Activated CD4-positive, alpha-beta T cell treated with anti-CD3 and anti-CD28 coated beads for 24 hours (primary cell): ENCODE results near the gene CCDC14.
"Not testable (repeated sequence)": the region's sequence is repeated elsewhere in the genome, so short reads cannot be mapped to it uniquely, and the experiment has no call there.

Experiments
- DNase-seq, 2 donors: peaks; one replicate each; pipeline ENCODE4 v3.0.0-alpha.2; 2020; ENCODE audit warnings: low read depth in 2 of 2

The CCDC14 gene

DNA sequence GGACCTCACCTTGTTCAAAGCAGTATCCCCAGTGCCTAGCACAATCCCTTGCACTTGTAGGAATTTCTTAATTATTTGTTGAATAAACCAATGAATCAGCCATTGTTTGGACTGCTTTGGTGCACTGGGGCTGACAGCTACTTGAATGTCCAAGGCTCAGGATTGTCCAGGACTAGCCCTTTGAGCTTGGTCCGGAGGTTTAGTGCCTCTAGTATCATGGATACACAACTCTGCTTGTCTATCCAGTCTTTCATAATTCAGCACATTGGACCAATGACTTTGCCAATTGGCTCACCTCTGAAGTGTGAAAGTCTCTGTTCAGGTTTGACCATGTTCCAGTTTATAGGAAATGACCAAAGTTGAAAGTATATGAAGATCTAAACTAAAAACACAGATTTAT lies 3.8 kb upstream of the CCDC14 start:
- DNase-seq = not testable (repeated sequence)

DNA sequence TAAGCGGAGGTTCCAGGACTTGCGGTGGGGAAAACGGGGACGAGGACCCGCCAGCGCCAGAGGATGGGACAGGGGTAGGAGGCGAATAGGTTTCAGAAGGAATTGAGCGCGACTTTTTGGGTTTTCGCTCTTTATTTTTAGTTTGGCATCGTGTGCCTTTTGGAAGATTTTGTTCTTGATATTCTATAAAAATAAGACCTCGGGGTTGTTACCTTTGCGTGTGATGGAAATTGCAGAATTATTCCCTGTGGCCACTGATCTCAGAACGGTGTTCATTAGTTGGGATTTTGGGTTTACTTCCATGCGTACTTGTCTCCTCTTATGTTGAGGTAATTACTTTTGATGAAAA lies 453 bp upstream of the CCDC14 start:
- DNase-seq = no peak

DNA sequence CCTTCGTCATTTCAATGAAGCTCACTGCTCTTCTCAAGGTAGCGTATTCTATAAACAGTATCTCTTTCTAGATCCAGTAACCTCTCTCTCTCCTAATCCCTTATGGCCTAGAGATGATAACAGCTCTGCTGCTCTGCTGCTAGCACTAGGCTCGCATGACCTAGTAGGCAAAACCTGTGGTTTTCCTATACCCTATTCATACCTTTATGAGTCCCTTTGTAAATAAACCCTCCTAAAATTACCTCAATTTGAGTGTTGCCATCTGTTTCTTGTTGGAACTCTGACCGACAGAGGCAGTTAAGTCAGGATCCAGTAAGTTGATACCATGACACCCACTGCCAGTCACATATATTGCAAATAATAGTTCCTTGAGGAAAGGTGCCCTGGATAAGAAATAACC lies 7.3 kb downstream of the CCDC14 start:
- DNase-seq = no peak

DNA sequence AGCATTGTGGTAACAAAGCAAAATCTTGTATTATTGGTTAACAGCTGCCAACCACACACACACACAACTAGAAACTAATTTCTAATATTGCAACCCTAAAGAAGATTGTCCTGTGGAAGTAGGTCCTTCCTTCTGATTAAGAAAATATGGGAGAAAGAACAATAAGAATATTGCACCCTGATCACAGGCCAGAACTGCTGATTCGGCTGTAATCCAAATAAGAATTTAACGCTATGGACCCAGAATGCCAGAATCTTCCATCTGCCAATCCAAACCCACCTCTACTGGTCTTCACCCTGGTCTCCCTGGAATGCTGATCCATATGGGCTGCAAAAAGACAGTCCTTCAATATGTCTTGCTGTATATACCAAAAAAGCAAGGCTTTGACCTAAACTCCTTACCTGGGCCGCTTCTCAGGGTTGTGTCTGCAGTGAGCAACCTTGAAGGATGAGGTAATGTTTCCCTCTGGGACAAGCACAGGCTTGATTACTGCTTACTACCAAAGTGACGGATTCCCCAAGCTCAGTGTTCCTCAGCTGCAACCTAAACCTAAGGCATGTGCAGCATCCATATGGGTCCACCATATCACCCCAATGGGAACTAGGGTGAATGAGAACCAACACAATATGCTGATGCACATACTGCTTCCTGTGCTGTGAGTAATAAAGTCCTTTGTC lies 8.0 kb downstream of the CCDC14 start:
- no peak for DNase-seq

DNA sequence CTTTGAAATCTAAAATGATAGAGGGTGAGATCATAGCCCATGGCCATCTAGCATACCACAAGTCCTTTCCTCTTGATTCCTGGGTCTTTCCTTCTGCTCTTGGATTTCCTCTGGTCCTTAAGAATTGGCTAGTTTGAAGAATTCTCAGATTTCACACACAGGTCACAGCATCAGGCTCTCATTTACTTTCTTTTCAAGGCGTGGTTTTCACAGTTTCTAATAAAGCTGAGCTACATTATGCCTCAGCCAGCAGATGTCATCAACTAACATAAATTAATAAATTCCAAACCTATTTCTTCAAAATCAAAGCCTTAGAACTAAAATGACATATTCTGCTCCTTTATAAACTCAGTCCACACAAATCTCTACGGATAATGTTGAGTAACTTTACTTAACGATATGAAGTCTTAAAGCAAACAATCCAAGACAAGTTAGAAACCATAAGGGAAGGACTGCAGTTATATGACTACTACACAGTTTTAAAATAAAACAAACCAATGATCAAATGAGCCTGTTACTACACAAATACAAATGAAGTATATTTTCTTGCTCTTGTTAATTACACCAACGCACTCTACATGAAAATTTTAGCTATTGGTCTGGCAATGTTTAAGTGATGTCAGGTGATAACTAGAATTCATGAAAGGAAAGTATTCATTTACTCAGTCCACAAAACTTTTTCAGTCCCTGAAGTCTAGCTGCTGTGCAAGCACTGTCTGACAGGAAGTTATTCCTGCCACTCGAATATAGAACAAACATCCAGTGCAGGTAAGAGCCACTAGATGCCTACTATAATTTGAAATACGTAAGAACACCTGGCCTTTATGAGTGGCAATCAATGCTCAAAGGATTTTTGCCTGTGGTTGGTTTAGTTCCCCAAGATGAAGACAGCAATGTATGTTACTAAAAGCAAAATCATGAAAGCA lies 9.2 kb downstream of the CCDC14 start:
- no peak for DNase-seq

DNA sequence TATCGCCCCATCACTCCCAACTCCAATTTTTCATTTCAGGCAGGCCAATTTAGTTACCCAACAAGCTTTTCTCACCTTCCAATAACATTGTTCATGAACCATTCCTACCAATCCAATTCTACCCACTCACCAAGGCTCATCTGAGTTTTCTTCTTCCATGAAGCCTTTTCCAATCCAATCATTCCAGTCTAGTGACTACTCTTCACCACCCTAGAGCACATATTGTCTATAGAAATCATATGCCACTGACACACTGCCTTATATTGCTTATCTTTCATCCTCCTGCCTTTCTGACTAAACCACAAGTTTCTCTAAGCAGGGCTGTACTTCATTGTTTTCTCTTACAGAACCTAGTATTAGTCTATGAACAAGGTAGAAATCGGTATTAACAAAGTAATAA lies 11.4 kb downstream of the CCDC14 start:
- DNase-seq = no peak

DNA sequence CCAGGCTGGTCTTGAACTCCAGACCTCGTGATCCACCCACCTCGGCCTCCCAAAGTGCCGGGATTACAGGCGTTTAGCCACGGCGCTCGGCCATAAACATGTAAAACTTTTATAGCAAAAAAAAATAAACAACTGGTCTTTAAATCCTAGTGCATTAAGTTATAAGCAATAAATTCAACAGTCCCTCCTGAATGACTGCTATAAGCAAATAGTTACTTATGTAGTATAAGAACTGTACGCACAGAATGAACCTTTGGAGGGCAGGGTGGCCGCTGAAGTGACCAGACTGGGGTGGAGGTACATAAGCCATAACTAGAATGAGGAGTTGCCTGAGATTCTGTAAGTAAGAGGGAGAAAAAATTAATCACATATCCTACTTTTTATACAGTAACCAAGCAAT lies 12.6 kb downstream of the CCDC14 start:
- no peak for DNase-seq

DNA sequence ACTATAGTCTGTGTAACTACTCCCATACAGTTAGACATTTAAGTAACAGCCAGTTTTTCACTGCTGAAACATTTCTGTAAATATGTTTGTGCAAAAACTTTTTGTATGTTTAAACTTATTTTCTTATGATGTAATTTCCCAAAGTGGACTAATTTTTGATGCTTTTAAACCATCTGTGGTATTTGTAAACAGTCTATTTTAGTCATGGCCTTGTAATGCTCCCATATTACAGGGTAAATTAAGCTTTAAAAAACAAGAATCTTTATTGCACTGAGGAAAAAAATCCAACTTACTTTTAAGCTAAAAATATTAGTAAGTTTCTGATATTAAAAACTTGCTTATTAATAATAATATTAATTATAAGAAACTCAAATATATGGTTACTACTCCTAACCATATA lies 13.5 kb downstream of the CCDC14 start:
- no peak for DNase-seq

DNA sequence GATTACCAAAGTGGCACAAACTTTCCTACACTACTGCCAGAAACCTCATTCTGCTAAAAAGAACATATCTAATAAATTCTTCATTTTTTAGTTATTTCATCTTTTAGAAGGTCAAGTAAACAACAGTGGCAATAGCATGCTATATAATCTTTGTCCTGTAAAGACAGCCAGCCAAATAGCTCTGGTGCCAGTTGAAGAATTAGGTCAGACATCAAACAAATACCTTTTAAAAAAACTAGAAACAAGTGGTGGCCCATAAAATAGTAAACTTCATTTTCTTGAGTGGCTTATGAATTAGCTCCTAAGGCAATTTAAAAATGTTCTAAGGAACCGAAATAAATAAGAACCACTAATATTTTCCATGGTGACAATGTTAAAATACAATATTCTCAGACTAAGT lies 19.5 kb downstream of the CCDC14 start:
- DNase-seq = no peak

DNA sequence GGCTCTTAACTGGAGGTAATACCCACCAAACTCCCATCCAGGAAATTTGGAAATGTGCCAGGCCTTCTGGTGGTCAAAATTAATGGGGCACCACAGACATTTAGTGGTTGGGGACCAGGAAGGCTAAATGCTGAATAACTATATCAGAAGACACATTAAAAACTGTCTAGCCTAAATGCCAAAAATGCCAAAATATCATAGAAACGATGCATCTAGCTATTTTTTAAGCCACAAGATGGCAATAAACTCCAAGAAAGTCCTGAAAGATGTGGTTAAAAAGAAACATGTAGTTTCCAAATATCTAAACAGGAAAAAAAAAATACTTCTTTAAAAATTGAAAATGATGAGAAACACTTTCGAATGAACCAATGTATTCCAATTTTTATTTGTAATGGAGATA lies 19.9 kb downstream of the CCDC14 start:
- no peak for DNase-seq

DNA sequence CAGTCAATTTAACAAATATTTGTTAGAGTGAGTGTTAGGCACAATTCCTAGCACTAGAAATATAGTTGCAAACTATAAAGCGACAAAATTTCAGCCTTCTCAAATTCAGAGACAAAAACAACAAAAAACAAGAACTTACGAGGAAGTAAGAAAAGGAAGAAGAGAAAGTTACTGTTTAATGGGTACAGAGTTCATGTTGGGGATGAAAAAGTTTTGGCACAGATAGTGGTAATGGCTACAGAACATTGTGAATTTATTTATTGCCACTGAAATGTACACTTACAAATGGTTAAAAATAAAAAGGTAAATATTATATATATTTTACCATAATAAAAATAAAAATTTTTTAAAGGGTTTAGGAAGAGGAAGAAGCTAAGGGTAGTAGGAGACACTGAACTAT lies 21.3 kb downstream of the CCDC14 start:
- no peak for DNase-seq

DNA sequence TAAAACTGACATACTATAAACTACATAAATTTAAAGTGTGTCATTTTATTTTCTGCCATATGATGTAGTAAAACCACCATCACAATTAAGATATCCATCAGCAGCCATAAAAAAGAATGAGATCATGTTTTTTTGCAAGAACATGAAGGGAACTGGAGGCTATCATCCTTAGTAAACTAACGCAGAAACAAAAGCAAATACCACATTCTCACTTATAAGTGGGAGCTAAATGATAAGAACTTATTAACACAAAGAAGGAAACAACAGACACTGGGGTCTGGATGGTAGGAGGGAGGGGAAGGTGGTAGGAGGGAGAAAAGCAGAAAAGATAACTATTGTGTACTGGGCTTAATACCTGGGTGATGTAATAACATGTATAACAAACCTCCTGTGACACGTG lies 24.6 kb downstream of the CCDC14 start:
- no peak for DNase-seq

DNA sequence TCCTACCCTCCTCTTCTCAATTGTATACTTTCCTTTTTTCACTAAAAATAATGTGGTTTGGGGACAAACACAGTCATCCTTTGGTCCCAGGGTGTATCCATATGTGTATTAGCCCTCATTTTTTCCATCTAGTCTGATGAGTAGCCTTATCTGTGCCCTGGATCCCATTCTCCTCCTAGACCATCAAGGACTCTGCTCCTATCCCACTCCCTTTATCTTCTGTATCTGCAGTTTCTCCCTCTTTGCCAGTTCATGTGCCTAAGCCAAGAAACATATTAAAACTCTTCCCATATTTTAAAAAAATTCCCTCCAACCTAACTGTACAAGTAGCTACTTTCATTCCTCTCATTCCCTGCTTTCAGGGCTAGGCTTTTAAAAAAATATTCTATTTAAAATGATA lies 25.2 kb downstream of the CCDC14 start:
- no peak for DNase-seq

DNA sequence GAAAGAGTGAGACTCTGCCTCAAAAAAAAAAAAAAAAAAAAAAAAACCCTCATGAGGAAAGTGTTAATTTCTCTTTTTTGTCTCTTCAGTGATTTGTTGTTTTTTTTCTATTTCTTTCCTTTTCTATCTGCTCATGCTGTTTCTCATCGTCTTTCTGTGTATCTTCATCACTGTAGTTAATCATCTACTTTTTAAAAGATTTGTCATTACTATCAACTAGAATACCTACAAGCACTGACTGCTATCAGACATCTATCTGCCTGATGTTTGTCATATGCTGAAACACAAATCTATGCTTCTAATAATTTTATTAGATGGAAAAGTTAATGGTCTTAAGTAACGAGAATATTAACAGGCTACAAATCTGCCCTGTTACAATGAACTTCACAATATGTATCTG lies 26.8 kb downstream of the CCDC14 start:
- DNase-seq = no peak

DNA sequence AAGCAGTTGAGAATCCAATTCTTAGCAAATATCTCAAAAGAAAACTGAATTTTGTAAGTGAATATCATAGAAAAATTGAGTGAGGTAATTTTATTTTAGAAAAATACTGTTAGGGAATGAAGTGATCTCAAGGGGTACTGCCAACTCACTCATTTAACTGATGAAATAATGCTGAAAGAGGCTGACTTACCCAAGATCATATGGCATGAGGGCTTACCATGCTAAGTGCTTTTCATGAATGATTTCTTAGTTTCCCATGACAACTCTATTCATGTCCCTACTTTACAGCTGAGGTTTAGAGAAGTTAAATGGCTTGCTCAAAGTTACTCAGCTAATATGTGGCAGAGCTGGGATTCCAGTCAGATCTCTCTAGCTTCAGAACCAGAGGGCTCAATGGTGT lies 30.6 kb downstream of the CCDC14 start:
- DNase-seq = no peak

DNA sequence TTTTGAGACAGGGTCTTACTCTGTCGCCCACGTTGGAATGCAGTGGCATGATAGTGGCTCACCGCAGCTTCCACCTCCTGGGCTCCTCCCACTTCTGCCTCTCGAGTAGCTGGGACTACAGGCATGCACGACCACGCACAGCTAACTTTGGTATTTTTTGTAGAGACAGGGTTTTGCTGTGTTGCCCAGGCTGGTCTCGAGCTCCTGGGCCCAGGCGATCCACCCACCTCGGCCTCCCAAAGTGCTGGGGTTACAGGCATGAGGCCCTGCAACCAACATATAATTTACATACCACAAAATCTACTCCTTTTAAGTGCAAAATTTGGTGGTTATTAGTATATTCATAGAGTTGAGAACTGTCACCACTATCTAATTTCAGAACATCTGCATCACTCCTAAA lies 31.7 kb downstream of the CCDC14 start:
- no peak for DNase-seq

DNA sequence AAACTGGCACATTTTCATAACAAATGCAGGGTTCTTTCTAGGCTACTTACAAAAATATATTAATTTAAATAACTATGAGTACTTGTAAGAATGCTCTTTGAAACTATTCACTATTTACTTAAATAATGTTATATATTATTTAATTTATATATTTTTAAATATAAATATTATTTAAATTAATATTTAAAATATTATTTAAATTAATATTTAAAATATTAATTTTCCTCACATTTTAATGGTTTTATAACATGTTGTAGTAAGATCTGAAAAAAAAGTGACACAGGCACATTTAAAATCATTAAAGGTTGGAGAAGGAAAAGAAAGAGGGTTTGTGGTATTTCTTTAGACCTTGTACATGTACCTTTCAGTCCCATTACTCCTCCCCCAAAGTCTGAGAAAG lies 34.6 kb downstream of the CCDC14 start:
- no peak for DNase-seq

DNA sequence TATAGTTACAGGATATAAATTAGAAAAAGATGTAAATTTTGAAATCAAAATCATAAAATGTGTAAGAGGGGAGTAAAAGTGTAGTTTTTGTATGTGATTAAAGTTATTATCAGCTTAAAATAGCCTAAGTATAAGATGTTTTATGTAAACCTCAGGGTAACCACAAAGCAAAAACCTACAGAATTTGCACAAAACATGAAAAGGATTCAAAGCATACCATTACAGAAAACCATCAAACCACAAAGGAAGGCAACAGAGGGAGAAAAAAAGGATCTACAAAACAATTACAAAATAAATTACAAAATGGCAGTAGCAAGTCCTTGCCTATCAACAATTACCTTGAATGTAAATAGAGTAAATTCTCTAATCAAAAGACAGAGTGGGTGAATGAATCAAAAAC lies 40.2 kb downstream of the CCDC14 start:
- DNase-seq = no peak

DNA sequence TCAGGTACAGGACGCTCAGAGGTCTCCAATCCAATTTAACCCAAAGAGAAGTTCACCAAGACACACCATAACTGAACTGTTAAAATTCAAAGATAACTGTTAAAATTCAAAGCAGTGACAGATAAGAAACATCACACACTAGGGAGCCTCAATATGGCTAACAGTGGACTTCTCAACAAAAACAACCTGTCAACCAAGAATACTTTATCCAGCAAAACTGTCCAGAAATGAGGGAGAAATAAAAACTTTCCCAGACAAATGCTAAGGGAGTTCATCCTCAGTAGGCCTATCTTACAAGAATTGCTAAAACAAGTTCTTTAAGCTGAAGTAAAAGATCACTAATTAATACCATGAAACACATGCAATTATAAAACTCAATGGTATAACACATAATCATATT lies 40.6 kb downstream of the CCDC14 start:
- no peak for DNase-seq

DNA sequence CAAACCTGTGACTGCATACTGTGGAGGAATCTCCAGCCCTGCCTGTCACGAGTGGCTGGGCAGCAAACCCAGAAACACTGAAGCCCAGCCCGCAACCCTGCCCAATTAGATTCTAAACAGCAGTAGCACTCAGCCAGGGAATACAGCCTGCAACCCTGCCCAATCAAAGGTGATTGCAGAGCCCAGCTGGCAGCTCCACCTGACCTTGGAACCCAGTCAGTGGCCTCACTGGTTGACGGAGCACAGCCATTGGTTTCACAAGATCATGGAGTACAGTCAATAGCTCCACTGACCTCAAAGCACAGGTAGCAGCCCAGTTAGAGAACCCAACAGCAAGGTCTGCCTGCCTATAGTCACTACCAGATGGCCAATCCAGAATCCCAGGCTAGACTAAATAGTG lies 41.7 kb downstream of the CCDC14 start:
- DNase-seq = no peak

DNA sequence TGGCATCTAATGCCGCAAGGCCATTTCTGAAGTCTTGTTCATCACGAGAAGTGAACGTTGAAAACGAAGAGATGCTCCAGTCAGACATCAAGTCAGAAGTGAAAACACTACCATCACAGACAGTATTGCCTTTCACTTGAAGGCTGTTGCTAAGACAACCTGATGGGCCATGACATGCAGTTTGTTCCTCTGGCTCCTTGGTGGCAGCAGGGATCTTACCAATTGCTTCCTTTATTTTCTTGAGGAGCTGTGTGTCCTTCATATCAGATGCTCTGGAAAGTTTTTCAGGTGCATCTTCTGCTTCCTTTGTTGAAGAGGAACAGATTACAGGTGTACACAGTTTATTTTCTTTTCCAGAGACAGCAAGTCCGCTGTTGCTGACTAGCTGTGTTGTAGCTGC lies 46.2 kb downstream of the CCDC14 start:
- no peak for DNase-seq

DNA sequence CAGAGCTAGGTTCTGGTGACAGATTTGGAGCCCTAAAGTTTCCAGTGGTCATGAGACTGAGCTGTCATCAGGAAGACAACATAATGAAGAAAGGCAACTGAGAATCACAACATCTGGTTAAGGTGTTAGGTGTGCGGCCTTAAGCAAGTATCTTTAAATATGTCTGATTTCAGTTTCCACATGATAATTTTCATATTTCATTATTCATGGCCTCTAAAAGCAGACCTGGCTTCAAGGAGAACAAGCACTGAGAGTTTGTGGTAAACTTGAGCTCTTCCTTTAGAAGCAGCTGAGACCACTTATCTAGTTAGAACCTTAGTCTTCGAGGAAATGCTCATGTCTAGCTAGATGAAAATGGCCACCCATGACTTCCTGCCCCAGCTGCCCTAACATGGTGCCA lies 51.2 kb downstream of the CCDC14 start:
- no peak for DNase-seq

DNA sequence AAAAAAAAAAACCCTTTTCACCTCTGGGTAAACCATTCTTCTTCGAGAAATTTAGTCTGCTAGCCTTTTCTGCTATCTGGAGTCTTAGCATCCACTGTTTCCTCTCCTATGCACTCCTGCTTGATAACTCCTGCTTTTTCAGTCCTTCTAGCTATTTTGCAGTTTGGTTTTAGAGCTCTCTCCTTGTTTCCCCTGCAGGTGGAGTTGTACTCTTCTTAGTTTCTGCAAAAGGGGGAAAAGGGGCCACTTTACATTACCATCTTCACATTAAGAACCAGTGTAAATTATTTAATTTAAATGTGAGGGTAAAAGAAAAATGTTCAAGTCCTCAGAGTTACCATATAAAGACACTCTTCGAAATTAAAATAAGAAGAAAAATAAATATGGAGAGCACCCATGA lies 53.3 kb downstream of the CCDC14 start:
- DNase-seq = no peak
